GM12878 (cell line): ENCODE measurements around the gene GPBP1. TPM values are rescaled to one million over a fixed set of nuclear protein-coding genes. Genes with fewer than 3 reads are reported as not detected.

Source experiments
- ATAC-seq: fragments of 200-7000 bp; cut with Tn5 transposase; 3 replicates; pipeline ENCODE4 v1.9.1; 2020; ENCODE audit warnings: mild to moderate bottlenecking, moderate library complexity
- BruUV-seq: library from RNA; stranded (reverse); fragments of 400-500 nt; replicated peaks from 2 replicates; lab custom pipeline; 2021; lab: Mats Ljungman, UMichigan
- CTCF ChIA-PET: fragments of 300-600 bp; sonication (Branson Sonifier 250); formaldehyde crosslinking; extraction: SDS; loops from one replicate; lab custom pipeline; 2021; ENCODE audit warnings: inconsistent platforms; lab: Yijun Ruan, JAX
- POLR2A ChIA-PET: fragments of 350-600 bp; formaldehyde crosslinking; extraction: SDS; loops from one replicate; lab custom pipeline; 2021; ENCODE audit warnings: inconsistent platforms; lab: Charles Lee
- RAD21 ChIA-PET: fragments of 300-600 bp; sonication (Branson Sonifier 250); formaldehyde crosslinking; loops from one replicate; lab custom pipeline; 2023; ENCODE audit warnings: antibody characterized with exemption; ENCODE audit not compliant: unreplicated experiment; lab: Charles Lee
- SMC1A ChIA-PET: fragments of 300-600 bp; sonication (Branson Sonifier 250); formaldehyde crosslinking; loops from one replicate; lab custom pipeline; 2023; ENCODE audit not compliant: unreplicated experiment, uncharacterized antibody; lab: Charles Lee
- DNase-seq: peaks from one replicate; pipeline ENCODE4 v3.0.0-alpha.2; 2011; ENCODE audit warnings: low read depth, low spot score
- FAIRE-seq: peaks from 3 replicates; lab custom pipeline; 2011; peaks lifted over from hg19 to GRCh38; lab: Jason Lieb, UNC
- H2AFZ ChIP-seq: 2 replicates; pipeline ENCODE4 v1.6.0; 2011; ENCODE audit warnings: low read depth, low read length, control low read depth; ENCODE audit not compliant: control insufficient read depth
- H3K27ac ChIP-seq: 2 replicates; pipeline ENCODE4 v1.5.1; 2011; ENCODE audit warnings: control low read depth; ENCODE audit not compliant: control insufficient read depth, insufficient read depth
- H3K27me3 ChIP-seq, 2 experiments: replicated peaks in 1 of 2; 2 replicates each; pipeline versions ENCODE4 v1.6.0 to v1.6.1; 2011; ENCODE audit warnings: low read length in 1 of 2; ENCODE audit not compliant: control insufficient read depth in 2 of 2, insufficient read depth in 2 of 2
- H3K36me3 ChIP-seq, 2 experiments: 2 replicates each; pipeline ENCODE4 v1.5.1; 2011; ENCODE audit warnings: low read length in 1 of 2; ENCODE audit not compliant: control insufficient read depth in 2 of 2, insufficient read depth in 2 of 2
- H3K4me1 ChIP-seq: 2 replicates; pipeline ENCODE4 v1.6.1; 2011; ENCODE audit warnings: mild to moderate bottlenecking, low read length, moderate library complexity, mixed read lengths; ENCODE audit not compliant: control insufficient read depth, insufficient read depth
- H3K4me2 ChIP-seq: 2 replicates; pipeline ENCODE4 v1.6.0; 2011; ENCODE audit warnings: control low read depth; ENCODE audit not compliant: control insufficient read depth, insufficient read depth
- H3K4me3 ChIP-seq: fragments of 200-600 bp; sonication (generic); 2 replicates; pipeline ENCODE4 v1.5.1; 2016
- H3K79me2 ChIP-seq: 2 replicates; pipeline ENCODE4 v1.6.0; 2011; ENCODE audit warnings: low read length; ENCODE audit not compliant: control insufficient read depth, insufficient read depth
- H3K9ac ChIP-seq: 2 replicates; pipeline ENCODE4 v1.8.0; 2011; ENCODE audit warnings: low read length, control low read depth, mixed read lengths; ENCODE audit not compliant: control insufficient read depth, insufficient read depth
- H3K9me3 ChIP-seq: replicated peaks from 3 replicates; pipeline ENCODE4 v1.5.1; 2011; ENCODE audit warnings: mild to moderate bottlenecking, low read length; ENCODE audit not compliant: control insufficient read depth, insufficient read depth
- H4K20me1 ChIP-seq: 2 replicates; pipeline ENCODE4 v1.6.0; 2011; ENCODE audit not compliant: control insufficient read depth, insufficient read depth
- BHLHE40 ChIP-seq, 2 experiments: fragments of 450-650 bp in 1 of 2; IDR thresholded peaks; 2 replicates each; pipeline ENCODE4 v1.6.1; 2011 to 2017; ENCODE audit warnings: low read depth in 2 of 2, borderline replicate concordance in 1 of 2, improper control_type of control experiment in 1 of 2, low read length in 1 of 2, mild to moderate bottlenecking in 1 of 2
- IKZF2 ChIP-seq, 2 experiments: fragments of 450-650 bp; IDR thresholded peaks; 2 replicates each; pipeline ENCODE4 v1.6.1; 2017; ENCODE audit warnings: mild to moderate bottlenecking in 2 of 2, moderate library complexity in 2 of 2
- MTA2 ChIP-seq: fragments of 450-650 bp; IDR thresholded peaks from 2 replicates; pipeline ENCODE4 v1.6.1; 2016; ENCODE audit warnings: low read depth, mild to moderate bottlenecking, moderate library complexity
- NRF1 ChIP-seq: conservative IDR thresholded peaks from 2 replicates; pipeline ENCODE4 v1.6.1; 2011; ENCODE audit warnings: mild to moderate bottlenecking, low read depth, low read length, improper control_type of control experiment
- PKNOX1 ChIP-seq: fragments of 450-650 bp; IDR thresholded peaks from 2 replicates; pipeline ENCODE4 v1.6.1; 2016; ENCODE audit warnings: mild to moderate bottlenecking
- POLR2AphosphoS5 ChIP-seq: IDR thresholded peaks from 2 replicates; pipeline ENCODE4 v1.6.1; 2011; ENCODE audit warnings: mild to moderate bottlenecking, low read length, inconsistent platforms
- RAD51 ChIP-seq: fragments of 450-650 bp; IDR thresholded peaks from 2 replicates; pipeline ENCODE4 v1.6.1; 2016; ENCODE audit warnings: moderate library complexity, mild to moderate bottlenecking, inconsistent platforms
- RELB ChIP-seq: fragments of 450-650 bp; IDR thresholded peaks from 2 replicates; pipeline ENCODE4 v1.6.1; 2017; ENCODE audit warnings: low read depth, mild to moderate bottlenecking, moderate library complexity
- RUNX3 ChIP-seq: IDR thresholded peaks from 2 replicates; pipeline ENCODE4 v1.6.1; 2012; ENCODE audit warnings: low read length, inconsistent platforms
- TCF12 ChIP-seq: IDR thresholded peaks from 2 replicates; pipeline ENCODE4 v1.6.1; 2011; ENCODE audit warnings: low read depth, mild to moderate bottlenecking, low read length
- TCF7 ChIP-seq: IDR thresholded peaks from 2 replicates; pipeline ENCODE4 v1.6.1; 2014; ENCODE audit warnings: antibody characterized with exemption, borderline replicate concordance
- WGBS: methylation state at CpG from one replicate; pipeline ENCODE4 v1.1.6; 2016; ENCODE audit warnings: low lambda C conversion rate; ENCODE audit not compliant: insufficient replicate concordance, insufficient coverage; ENCODE audit errors: missing lambda C conversion rate; 5-methylcytosine and 5-hydroxymethylcytosine counted together
- in situ Hi-C: fragments of 300-500 bp; cut with MboI; formaldehyde crosslinking; loops from 9 replicates; pipeline ENCODE4 v1.14.3; 2018; ENCODE audit warnings: mixed read lengths
- intact Hi-C: fragments of 100-400 bp; cut with micrococcal nuclease; formaldehyde crosslinking; loops from one replicate; pipeline ENCODE4 v1.14.2; 2022; ENCODE audit not compliant: unreplicated experiment
- polyA plus RNA-seq, 11 experiments: library from polyadenylated mRNA; depleted of rRNA in 4 of 11; unstranded in 6 of 11; stranded (reverse) in 5 of 11; fragments of >200 nt; fragmentation: Nextera tagmentation in 4 of 11; fragmentation: Illumina TruSeq in 1 of 11; extraction: Ambion mirVana in 4 of 11; extraction: Trizol in 1 of 11; gene quantifications; 1 replicate in 1 of 11; 2 replicates in 10 of 11; pipeline versions ENCODE4 v1.2.1 to v1.2.3, GENCODE V29; 2011 to 2016; ENCODE audit warnings: inconsistent platforms in 2 of 11, missing spikeins in 2 of 11, low read depth in 1 of 11
- total RNA-seq, 4 experiments: library from RNA; depleted of rRNA in 3 of 4; stranded (reverse); fragments of >200 nt in 3 of 4; fragmentation: Illumina TruSeq in 1 of 4; extraction: Trizol in 1 of 4; gene quantifications; 2 replicates each; pipeline versions ENCODE4 v1.2.1 to v1.2.3, GENCODE V29; 2013 to 2021
- TF ChIP-seq, protein P1 (sequence below): IDR thresholded peaks from 2 replicates; pipeline ENCODE4 v1.6.1; 2012; ENCODE audit warnings: low read depth, low read length, improper control_type of control experiment

The GPBP1 gene
- total and polyA plus RNA-seq, 10 of the 15 experiments (the other 5 are each of a cell fraction or from before 2014, with no cell fraction given), result 27.0 to 96.2 (median 55.4) TPM

GRCh38 chr5:57302164-57302563 is 128.3 kb downstream of the GPBP1 start:
- DNase-seq (peak; percentile 33), ATAC-seq (peak; percentile 50), FAIRE-seq (no peak)
- H3K79me2 ChIP-seq, result no peaks in the 10 kb centered on the region
- H4K20me1 ChIP-seq, result no peaks in the 10 kb centered on the region
- no peak overlapping the region for H3K9ac ChIP-seq
- H3K4me3 ChIP-seq, result no peak overlapping the region
- CTCF ChIA-PET, result interaction anchor here (0.6 to 3.2 kb wide), 9 partner anchors 9 to 1159 kb away, joined by 3 to 10 read pairs (median 4); no protein-coding TSS in a partner anchor
- WGBS, result 60% methylated on average over 6 of the region's 6 CpGs
- TF ChIP-seq TCF12, result 0 out of 2 replicates have a peak, but pooled peaks have one; percentile 46
- no peak for TF ChIP-seq POLR2AphosphoS5
- 0 out of 4 replicates have a peak, but pooled peaks of 1 of the 2 experiments have one; percentile 37 for TF ChIP-seq IKZF2 (IDR thresholded peaks at IDR 0.05)
- peak; percentile 38; the same call in 1 of the 2 replicates for TF ChIP-seq MTA2
- TF ChIP-seq PKNOX1, result peak; percentile 58
- TF ChIP-seq TCF7, result peak; percentile 76
- 0 out of 2 replicates have a peak, but pooled peaks have one; percentile 15 for TF ChIP-seq RELB
- TF ChIP-seq RAD51, result 0 out of 2 replicates have a peak, but pooled peaks have one; percentile 34
- TF ChIP-seq BHLHE40 (IDR thresholded peaks at IDR 0.05; ENCODE audit: borderline replicate concordance in 1 of 2, low read depth in 2 of 2, low read length in 1 of 2), result peak in 1 of 2 experiments; percentile 16; a peak in 1 of 4 replicates
- no peak for TF ChIP-seq NRF1
- peak; percentile 53 for TF ChIP-seq RUNX3
- TF ChIP-seq, protein P1, sequence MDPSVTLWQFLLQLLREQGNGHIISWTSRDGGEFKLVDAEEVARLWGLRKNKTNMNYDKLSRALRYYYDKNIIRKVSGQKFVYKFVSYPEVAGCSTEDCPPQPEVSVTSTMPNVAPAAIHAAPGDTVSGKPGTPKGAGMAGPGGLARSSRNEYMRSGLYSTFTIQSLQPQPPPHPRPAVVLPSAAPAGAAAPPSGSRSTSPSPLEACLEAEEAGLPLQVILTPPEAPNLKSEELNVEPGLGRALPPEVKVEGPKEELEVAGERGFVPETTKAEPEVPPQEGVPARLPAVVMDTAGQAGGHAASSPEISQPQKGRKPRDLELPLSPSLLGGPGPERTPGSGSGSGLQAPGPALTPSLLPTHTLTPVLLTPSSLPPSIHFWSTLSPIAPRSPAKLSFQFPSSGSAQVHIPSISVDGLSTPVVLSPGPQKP, result no peak
- POLR2A ChIA-PET, result interaction anchor here (0.6 kb wide), 1 partner anchor 1157 kb away, joined by 3 read pairs; no protein-coding TSS in a partner anchor
- no peak overlapping the region for H3K4me2 ChIP-seq
- H3K4me1 ChIP-seq, result peaks cover 6% of the 10 kb centered on the region
- BruUV-seq, result no TSS peak
- H3K27me3 ChIP-seq, result no peaks in the 10 kb centered on the region
- H2AFZ ChIP-seq, result no peak overlapping the region
- H3K27ac ChIP-seq, result no peak overlapping the region
- intact Hi-C loops (no loop called here), in situ Hi-C loops (loop anchor here (5.0 kb wide), 1 partner anchor 1160 kb away; the partner anchor contains the start of gene PLK2)
- RAD21 ChIA-PET, result interaction anchor here (0.6 to 1.2 kb wide), 4 partner anchors 15 to 1159 kb away, joined by 3 to 6 read pairs (median 3); no protein-coding TSS in a partner anchor
- no peaks in the 10 kb centered on the region for H3K36me3 ChIP-seq
- no peaks in the 10 kb centered on the region; the same call in 2 of the 3 replicates for H3K9me3 ChIP-seq
- SMC1A ChIA-PET, result interaction anchor here (1.0 to 2.3 kb wide), 4 partner anchors 15 to 1159 kb away, joined by 3 to 8 read pairs (median 4); no protein-coding TSS in a partner anchor
